NCI-H128 (cell line): Measurements from ENCODE around the gene TMEM244.
"Not testable (repeated sequence)": the region's sequence is repeated elsewhere in the genome, so short reads cannot be mapped to it uniquely, and the experiment has no call there.

ENCODE experiments used
- DNase-seq: peaks from one replicate; lab custom pipeline; 2025; ENCODE audit not compliant: unreplicated experiment; lab: John Stamatoyannopoulos, UW

TMEM244 gene

GRCh38 chr6:129860908-129861665 is at the start of gene TMEM244:
TSS of gene TMEM244 (minus strand) at chr6:129861315. CDS start at chr6:129861188, 127 bp downstream.
- no peak for DNase-seq

GRCh38 chr6:129908858-129909257 is 47.7 kb upstream of the TMEM244 start:
- no peak for DNase-seq

GRCh38 chr6:129908356-129908755 is 47.2 kb upstream of the TMEM244 start:
- DNase-seq: no peak

- no peak for DNase-seq
Observed at GRCh38 chr6:129906515-129907077, 45.5 kb upstream of the TMEM244 start.

GRCh38 chr6:129903082-129903481 is 42.0 kb upstream of the TMEM244 start:
- DNase-seq: no peak

GRCh38 chr6:129902681-129903080 is 41.6 kb upstream of the TMEM244 start:
- DNase-seq: no peak

- DNase-seq: no peak
Observed at GRCh38 chr6:129901910-129902309, 40.8 kb upstream of the TMEM244 start.

- no peak for DNase-seq
Observed at GRCh38 chr6:129895692-129896091, 34.6 kb upstream of the TMEM244 start.

GRCh38 chr6:129894921-129895320 is 33.8 kb upstream of the TMEM244 start:
- DNase-seq: no peak

- no peak for DNase-seq
Observed at GRCh38 chr6:129893640-129894039, 32.5 kb upstream of the TMEM244 start.

GRCh38 chr6:129890701-129891100 is 29.6 kb upstream of the TMEM244 start:
- no peak for DNase-seq

- no peak for DNase-seq
Observed at GRCh38 chr6:129890164-129890563, 29.0 kb upstream of the TMEM244 start.

- DNase-seq: no peak
Observed at GRCh38 chr6:129889580-129889979, 28.5 kb upstream of the TMEM244 start.

GRCh38 chr6:129886401-129887155 is 25.5 kb upstream of the TMEM244 start:
- DNase-seq: no peak

- no peak for DNase-seq
Observed at GRCh38 chr6:129884211-129884610, 23.1 kb upstream of the TMEM244 start.

GRCh38 chr6:129882510-129883023 is 21.5 kb upstream of the TMEM244 start:
- DNase-seq: no peak

- DNase-seq: not testable (repeated sequence)
Observed at GRCh38 chr6:129877894-129878293, 16.8 kb upstream of the TMEM244 start.

GRCh38 chr6:129875610-129876520 is 14.8 kb upstream of the TMEM244 start:
- DNase-seq: no peak

- no peak for DNase-seq
Observed at GRCh38 chr6:129874837-129875236, 13.7 kb upstream of the TMEM244 start.

- DNase-seq: no peak
Observed at GRCh38 chr6:129872586-129872985, 11.5 kb upstream of the TMEM244 start.

- DNase-seq: no peak
Observed at GRCh38 chr6:129871221-129871620, 10.1 kb upstream of the TMEM244 start.
